GM12878 (cell line): ENCODE measurements around the gene CINP. TPM values are rescaled to one million over a fixed set of nuclear protein-coding genes. Genes with fewer than 3 reads are reported as not detected.

Source experiments
- ATAC-seq: fragments of 200-7000 bp; cut with Tn5 transposase; 3 replicates; pipeline ENCODE4 v1.9.1; 2020; ENCODE audit warnings: mild to moderate bottlenecking, moderate library complexity
- BruUV-seq: library from RNA; stranded (reverse); fragments of 400-500 nt; replicated peaks from 2 replicates; lab custom pipeline; 2021; lab: Mats Ljungman, UMichigan
- CTCF ChIA-PET: fragments of 300-600 bp; sonication (Branson Sonifier 250); formaldehyde crosslinking; extraction: SDS; loops from one replicate; lab custom pipeline; 2021; ENCODE audit warnings: inconsistent platforms; lab: Yijun Ruan, JAX
- POLR2A ChIA-PET: fragments of 350-600 bp; formaldehyde crosslinking; extraction: SDS; loops from one replicate; lab custom pipeline; 2021; ENCODE audit warnings: inconsistent platforms; lab: Charles Lee
- RAD21 ChIA-PET: fragments of 300-600 bp; sonication (Branson Sonifier 250); formaldehyde crosslinking; loops from one replicate; lab custom pipeline; 2023; ENCODE audit warnings: antibody characterized with exemption; ENCODE audit not compliant: unreplicated experiment; lab: Charles Lee
- SMC1A ChIA-PET: fragments of 300-600 bp; sonication (Branson Sonifier 250); formaldehyde crosslinking; loops from one replicate; lab custom pipeline; 2023; ENCODE audit not compliant: unreplicated experiment, uncharacterized antibody; lab: Charles Lee
- DNase-seq: peaks from one replicate; pipeline ENCODE4 v3.0.0-alpha.2; 2011; ENCODE audit warnings: low read depth, low spot score
- FAIRE-seq: peaks from 3 replicates; lab custom pipeline; 2011; peaks lifted over from hg19 to GRCh38; lab: Jason Lieb, UNC
- H2AFZ ChIP-seq: 2 replicates; pipeline ENCODE4 v1.6.0; 2011; ENCODE audit warnings: low read depth, low read length, control low read depth; ENCODE audit not compliant: control insufficient read depth
- H3K27ac ChIP-seq: 2 replicates; pipeline ENCODE4 v1.5.1; 2011; ENCODE audit warnings: control low read depth; ENCODE audit not compliant: control insufficient read depth, insufficient read depth
- H3K27me3 ChIP-seq, 2 experiments: replicated peaks in 1 of 2; 2 replicates each; pipeline versions ENCODE4 v1.6.0 to v1.6.1; 2011; ENCODE audit warnings: low read length in 1 of 2; ENCODE audit not compliant: control insufficient read depth in 2 of 2, insufficient read depth in 2 of 2
- H3K36me3 ChIP-seq, 2 experiments: 2 replicates each; pipeline ENCODE4 v1.5.1; 2011; ENCODE audit warnings: low read length in 1 of 2; ENCODE audit not compliant: control insufficient read depth in 2 of 2, insufficient read depth in 2 of 2
- H3K4me1 ChIP-seq: 2 replicates; pipeline ENCODE4 v1.6.1; 2011; ENCODE audit warnings: mild to moderate bottlenecking, low read length, moderate library complexity, mixed read lengths; ENCODE audit not compliant: control insufficient read depth, insufficient read depth
- H3K4me2 ChIP-seq: 2 replicates; pipeline ENCODE4 v1.6.0; 2011; ENCODE audit warnings: control low read depth; ENCODE audit not compliant: control insufficient read depth, insufficient read depth
- H3K4me3 ChIP-seq: fragments of 200-600 bp; sonication (generic); 2 replicates; pipeline ENCODE4 v1.5.1; 2016
- H3K79me2 ChIP-seq: 2 replicates; pipeline ENCODE4 v1.6.0; 2011; ENCODE audit warnings: low read length; ENCODE audit not compliant: control insufficient read depth, insufficient read depth
- H3K9ac ChIP-seq: 2 replicates; pipeline ENCODE4 v1.8.0; 2011; ENCODE audit warnings: low read length, control low read depth, mixed read lengths; ENCODE audit not compliant: control insufficient read depth, insufficient read depth
- H3K9me3 ChIP-seq: replicated peaks from 3 replicates; pipeline ENCODE4 v1.5.1; 2011; ENCODE audit warnings: mild to moderate bottlenecking, low read length; ENCODE audit not compliant: control insufficient read depth, insufficient read depth
- H4K20me1 ChIP-seq: 2 replicates; pipeline ENCODE4 v1.6.0; 2011; ENCODE audit not compliant: control insufficient read depth, insufficient read depth
- BCL11A ChIP-seq: IDR thresholded peaks from 2 replicates; pipeline ENCODE4 v1.6.1; 2011; ENCODE audit warnings: low read depth, low read length
- BMI1 ChIP-seq: fragments of 450-650 bp; IDR thresholded peaks from 2 replicates; pipeline ENCODE4 v1.6.1; 2016; ENCODE audit warnings: mild to moderate bottlenecking, moderate library complexity, borderline replicate concordance
- CEBPB ChIP-seq, 2 experiments: fragments of 150-350 bp in 1 of 2; IDR thresholded peaks; 2 replicates each; pipeline ENCODE4 v1.6.1; 2012 to 2014; ENCODE audit warnings: low read depth in 2 of 2, low read length in 2 of 2, borderline replicate concordance in 1 of 2, inconsistent platforms in 1 of 2
- DPF2 ChIP-seq: fragments of 450-650 bp; IDR thresholded peaks from 2 replicates; pipeline ENCODE4 v1.6.1; 2017; ENCODE audit warnings: mild to moderate bottlenecking
- EZH2 ChIP-seq: IDR thresholded peaks from 2 replicates; pipeline ENCODE4 v1.6.1; 2012; ENCODE audit warnings: low read depth, mild to moderate bottlenecking, control low read depth, inconsistent platforms, low read length, borderline replicate concordance; ENCODE audit not compliant: control insufficient read depth
- LARP7 ChIP-seq: fragments of 450-650 bp; IDR thresholded peaks from 2 replicates; pipeline ENCODE4 v1.6.1; 2017; ENCODE audit warnings: mild to moderate bottlenecking
- MEF2A ChIP-seq: IDR thresholded peaks from 2 replicates; pipeline ENCODE4 v1.6.1; 2011; ENCODE audit warnings: low read depth, mild to moderate bottlenecking, low read length, moderate library complexity; ENCODE audit not compliant: insufficient read depth
- RELB ChIP-seq: fragments of 450-650 bp; IDR thresholded peaks from 2 replicates; pipeline ENCODE4 v1.6.1; 2017; ENCODE audit warnings: low read depth, mild to moderate bottlenecking, moderate library complexity
- RUNX3 ChIP-seq: IDR thresholded peaks from 2 replicates; pipeline ENCODE4 v1.6.1; 2012; ENCODE audit warnings: low read length, inconsistent platforms
- SMC3 ChIP-seq: IDR thresholded peaks from 2 replicates; pipeline ENCODE4 v1.6.1; 2011; ENCODE audit warnings: low read length, improper control_type of control experiment, borderline replicate concordance
- TCF7 ChIP-seq: IDR thresholded peaks from 2 replicates; pipeline ENCODE4 v1.6.1; 2014; ENCODE audit warnings: antibody characterized with exemption, borderline replicate concordance
- ZBTB33 ChIP-seq: fragments of 450-650 bp; IDR thresholded peaks from 2 replicates; pipeline ENCODE4 v1.6.1; 2017; ENCODE audit warnings: mild to moderate bottlenecking
- ZNF24 ChIP-seq: fragments of 450-650 bp; IDR thresholded peaks from 2 replicates; pipeline ENCODE4 v1.6.1; 2017; ENCODE audit warnings: antibody characterized with exemption, mild to moderate bottlenecking
- WGBS: methylation state at CpG from one replicate; pipeline ENCODE4 v1.1.6; 2016; ENCODE audit warnings: low lambda C conversion rate; ENCODE audit not compliant: insufficient replicate concordance, insufficient coverage; ENCODE audit errors: missing lambda C conversion rate; 5-methylcytosine and 5-hydroxymethylcytosine counted together
- in situ Hi-C: fragments of 300-500 bp; cut with MboI; formaldehyde crosslinking; loops from 9 replicates; pipeline ENCODE4 v1.14.3; 2018; ENCODE audit warnings: mixed read lengths
- intact Hi-C: fragments of 100-400 bp; cut with micrococcal nuclease; formaldehyde crosslinking; loops from one replicate; pipeline ENCODE4 v1.14.2; 2022; ENCODE audit not compliant: unreplicated experiment
- polyA plus RNA-seq, 11 experiments: library from polyadenylated mRNA; depleted of rRNA in 4 of 11; unstranded in 6 of 11; stranded (reverse) in 5 of 11; fragments of >200 nt; fragmentation: Nextera tagmentation in 4 of 11; fragmentation: Illumina TruSeq in 1 of 11; extraction: Ambion mirVana in 4 of 11; extraction: Trizol in 1 of 11; gene quantifications; 1 replicate in 1 of 11; 2 replicates in 10 of 11; pipeline versions ENCODE4 v1.2.1 to v1.2.3, GENCODE V29; 2011 to 2016; ENCODE audit warnings: inconsistent platforms in 2 of 11, missing spikeins in 2 of 11, low read depth in 1 of 11
- total RNA-seq, 4 experiments: library from RNA; depleted of rRNA in 3 of 4; stranded (reverse); fragments of >200 nt in 3 of 4; fragmentation: Illumina TruSeq in 1 of 4; extraction: Trizol in 1 of 4; gene quantifications; 2 replicates each; pipeline versions ENCODE4 v1.2.1 to v1.2.3, GENCODE V29; 2013 to 2021
- TF ChIP-seq, protein P1 (sequence below): IDR thresholded peaks from 2 replicates; pipeline ENCODE4 v1.6.1; 2012; ENCODE audit warnings: mild to moderate bottlenecking, low read depth, low read length
- TF ChIP-seq, protein P2 (sequence below): fragments of 450-650 bp; formaldehyde crosslinking; IDR thresholded peaks from 2 replicates; pipeline ENCODE4 v1.5.0; 2022; ENCODE audit warnings: mild to moderate bottlenecking, missing genetic modification characterization

CINP gene
- total and polyA plus RNA-seq, 10 of the 15 experiments (the other 5 are each of a cell fraction or from before 2014, with no cell fraction given): 45.4 to 73.3 (median 52.9) TPM

DNA sequence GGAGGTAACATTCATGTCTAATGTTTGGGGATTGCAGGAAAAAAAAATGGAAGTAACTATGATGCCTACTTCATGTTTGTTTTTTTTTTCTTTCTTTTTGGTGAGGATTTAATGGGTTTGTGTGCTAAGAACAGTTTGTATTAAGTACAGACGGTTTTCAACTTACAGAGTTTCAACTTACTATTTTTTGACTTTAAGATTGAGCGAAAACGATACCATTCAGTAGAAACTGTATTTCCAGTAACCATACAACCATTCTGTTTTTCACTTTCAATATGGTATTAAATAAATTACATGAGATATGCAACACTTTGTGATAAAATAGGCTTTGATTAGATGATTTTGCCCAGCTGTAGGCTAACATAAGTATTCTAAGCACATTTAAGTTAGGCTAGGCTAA is 10.4 kb upstream of the CINP start:
- CTCF ChIA-PET: interaction anchor here (0.7 to 1.3 kb wide), 2 partner anchors 13 to 51 kb away, joined by 3 to 5 read pairs; no protein-coding TSS in a partner anchor
- intact Hi-C loops: no loop called here
- TF ChIP-seq ZNF24: no peak
- no peak for TF ChIP-seq TCF7
- no peak for TF ChIP-seq BCL11A
- no peak for TF ChIP-seq SMC3
- TF ChIP-seq EZH2: no peak
- no peak for TF ChIP-seq DPF2
- TF ChIP-seq ZBTB33: no peak
- TF ChIP-seq RUNX3: no peak
- no peak for TF ChIP-seq RELB
- no peak for TF ChIP-seq MEF2A
- TF ChIP-seq LARP7: no peak
- no peak for TF ChIP-seq CEBPB (IDR thresholded peaks at IDR 0.05; ENCODE audit: borderline replicate concordance in 1 of 2, low read depth in 2 of 2, low read length in 2 of 2)
- TF ChIP-seq BMI1: no peak
- TF ChIP-seq, protein P1, sequence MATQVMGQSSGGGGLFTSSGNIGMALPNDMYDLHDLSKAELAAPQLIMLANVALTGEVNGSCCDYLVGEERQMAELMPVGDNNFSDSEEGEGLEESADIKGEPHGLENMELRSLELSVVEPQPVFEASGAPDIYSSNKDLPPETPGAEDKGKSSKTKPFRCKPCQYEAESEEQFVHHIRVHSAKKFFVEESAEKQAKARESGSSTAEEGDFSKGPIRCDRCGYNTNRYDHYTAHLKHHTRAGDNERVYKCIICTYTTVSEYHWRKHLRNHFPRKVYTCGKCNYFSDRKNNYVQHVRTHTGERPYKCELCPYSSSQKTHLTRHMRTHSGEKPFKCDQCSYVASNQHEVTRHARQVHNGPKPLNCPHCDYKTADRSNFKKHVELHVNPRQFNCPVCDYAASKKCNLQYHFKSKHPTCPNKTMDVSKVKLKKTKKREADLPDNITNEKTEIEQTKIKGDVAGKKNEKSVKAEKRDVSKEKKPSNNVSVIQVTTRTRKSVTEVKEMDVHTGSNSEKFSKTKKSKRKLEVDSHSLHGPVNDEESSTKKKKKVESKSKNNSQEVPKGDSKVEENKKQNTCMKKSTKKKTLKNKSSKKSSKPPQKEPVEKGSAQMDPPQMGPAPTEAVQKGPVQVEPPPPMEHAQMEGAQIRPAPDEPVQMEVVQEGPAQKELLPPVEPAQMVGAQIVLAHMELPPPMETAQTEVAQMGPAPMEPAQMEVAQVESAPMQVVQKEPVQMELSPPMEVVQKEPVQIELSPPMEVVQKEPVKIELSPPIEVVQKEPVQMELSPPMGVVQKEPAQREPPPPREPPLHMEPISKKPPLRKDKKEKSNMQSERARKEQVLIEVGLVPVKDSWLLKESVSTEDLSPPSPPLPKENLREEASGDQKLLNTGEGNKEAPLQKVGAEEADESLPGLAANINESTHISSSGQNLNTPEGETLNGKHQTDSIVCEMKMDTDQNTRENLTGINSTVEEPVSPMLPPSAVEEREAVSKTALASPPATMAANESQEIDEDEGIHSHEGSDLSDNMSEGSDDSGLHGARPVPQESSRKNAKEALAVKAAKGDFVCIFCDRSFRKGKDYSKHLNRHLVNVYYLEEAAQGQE: no peak
- TF ChIP-seq, protein P2, sequence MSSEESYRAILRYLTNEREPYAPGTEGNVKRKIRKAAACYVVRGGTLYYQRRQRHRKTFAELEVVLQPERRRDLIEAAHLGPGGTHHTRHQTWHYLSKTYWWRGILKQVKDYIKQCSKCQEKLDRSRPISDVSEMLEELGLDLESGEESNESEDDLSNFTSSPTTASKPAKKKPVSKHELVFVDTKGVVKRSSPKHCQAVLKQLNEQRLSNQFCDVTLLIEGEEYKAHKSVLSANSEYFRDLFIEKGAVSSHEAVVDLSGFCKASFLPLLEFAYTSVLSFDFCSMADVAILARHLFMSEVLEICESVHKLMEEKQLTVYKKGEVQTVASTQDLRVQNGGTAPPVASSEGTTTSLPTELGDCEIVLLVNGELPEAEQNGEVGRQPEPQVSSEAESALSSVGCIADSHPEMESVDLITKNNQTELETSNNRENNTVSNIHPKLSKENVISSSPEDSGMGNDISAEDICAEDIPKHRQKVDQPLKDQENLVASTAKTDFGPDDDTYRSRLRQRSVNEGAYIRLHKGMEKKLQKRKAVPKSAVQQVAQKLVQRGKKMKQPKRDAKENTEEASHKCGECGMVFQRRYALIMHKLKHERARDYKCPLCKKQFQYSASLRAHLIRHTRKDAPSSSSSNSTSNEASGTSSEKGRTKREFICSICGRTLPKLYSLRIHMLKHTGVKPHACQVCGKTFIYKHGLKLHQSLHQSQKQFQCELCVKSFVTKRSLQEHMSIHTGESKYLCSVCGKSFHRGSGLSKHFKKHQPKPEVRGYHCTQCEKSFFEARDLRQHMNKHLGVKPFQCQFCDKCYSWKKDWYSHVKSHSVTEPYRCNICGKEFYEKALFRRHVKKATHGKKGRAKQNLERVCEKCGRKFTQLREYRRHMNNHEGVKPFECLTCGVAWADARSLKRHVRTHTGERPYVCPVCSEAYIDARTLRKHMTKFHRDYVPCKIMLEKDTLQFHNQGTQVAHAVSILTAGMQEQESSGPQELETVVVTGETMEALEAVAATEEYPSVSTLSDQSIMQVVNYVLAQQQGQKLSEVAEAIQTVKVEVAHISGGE (CRISPR knock-in tag): no peak

More for the DNA sequence above, 10.4 kb upstream of the CINP start:
- RAD21 ChIA-PET: no interaction called here
- Histone ChIP-seq H3K9me3 (no peaks in the 10 kb centered on the region), H3K4me1 (peaks cover 38% of the 10 kb centered on the region), H3K4me2 (peak overlapping the region; percentile 82), H3K4me3 (no peak overlapping the region), H3K79me2 (no peaks in the 10 kb centered on the region; the same call in none of the 2 replicates), H2AFZ (no peak overlapping the region), H3K36me3 (no peaks in the 10 kb centered on the region), H4K20me1 (no peaks in the 10 kb centered on the region), H3K27ac (peak overlapping the region; percentile 54), H3K27me3 (no peaks in the 10 kb centered on the region), H3K9ac (no peak overlapping the region)
- ATAC-seq: peak; percentile 70
- no TSS peak for BruUV-seq
- peak; percentile 17 for DNase-seq
- in situ Hi-C loops: no loop called here
- 2% methylated on average over 3 of the region's 3 CpGs for WGBS
- SMC1A ChIA-PET: no interaction called here
- POLR2A ChIA-PET: no interaction called here
- peak; percentile 89 for FAIRE-seq
